ENCODE results near the gene SCRG1. TPM values are rescaled to one million over a fixed set of nuclear protein-coding genes. Genes with fewer than 3 reads are reported as not detected.

Gene SCRG1
- total RNA-seq, 1 donor = 7.6 TPM

Small RNA genes lying within 50 kb of the gene (small RNA-seq; reads per million reads assigned to genes)
- gene RNU6-1096P = not detected

Other genes starting within 250 kb of the SCRG1 start
- 18.8 and 22.7 TPM in 2 replicates for gene GALNT7, start 230.3 kb downstream of the SCRG1 start, total RNA-seq
- 29.2 and 30.4 TPM in 2 replicates for gene HMGB2, start 64.8 kb downstream of the SCRG1 start, total RNA-seq
- 22.1 and 25.3 TPM in 2 replicates for gene SAP30, start 28.2 kb downstream of the SCRG1 start, total RNA-seq
- 1.8 and 3.8 TPM in 2 replicates for gene HAND2, start 131.1 kb upstream of the SCRG1 start, total RNA-seq